ENCODE data around the gene FAM98A.

DNA sequence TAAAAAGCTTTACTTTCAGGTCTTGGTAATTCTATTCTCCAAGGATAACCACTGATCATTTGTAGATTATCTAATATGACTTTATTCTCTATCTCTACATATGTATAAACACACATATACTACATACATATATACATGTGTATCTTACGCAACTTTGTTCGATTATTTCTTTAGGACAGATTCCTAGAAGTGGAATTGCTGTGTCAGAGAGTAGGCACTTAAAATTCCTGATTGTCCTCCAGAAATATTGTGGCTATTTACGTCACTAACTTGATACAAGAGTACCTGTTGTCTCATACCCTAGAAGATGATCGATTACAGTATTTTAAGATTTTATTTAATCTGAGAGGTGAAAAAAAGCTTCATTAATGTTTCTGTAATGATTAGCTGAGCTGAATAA lies 57.9 kb downstream of the FAM98A start:
- TF ChIP-seq, protein P1, sequence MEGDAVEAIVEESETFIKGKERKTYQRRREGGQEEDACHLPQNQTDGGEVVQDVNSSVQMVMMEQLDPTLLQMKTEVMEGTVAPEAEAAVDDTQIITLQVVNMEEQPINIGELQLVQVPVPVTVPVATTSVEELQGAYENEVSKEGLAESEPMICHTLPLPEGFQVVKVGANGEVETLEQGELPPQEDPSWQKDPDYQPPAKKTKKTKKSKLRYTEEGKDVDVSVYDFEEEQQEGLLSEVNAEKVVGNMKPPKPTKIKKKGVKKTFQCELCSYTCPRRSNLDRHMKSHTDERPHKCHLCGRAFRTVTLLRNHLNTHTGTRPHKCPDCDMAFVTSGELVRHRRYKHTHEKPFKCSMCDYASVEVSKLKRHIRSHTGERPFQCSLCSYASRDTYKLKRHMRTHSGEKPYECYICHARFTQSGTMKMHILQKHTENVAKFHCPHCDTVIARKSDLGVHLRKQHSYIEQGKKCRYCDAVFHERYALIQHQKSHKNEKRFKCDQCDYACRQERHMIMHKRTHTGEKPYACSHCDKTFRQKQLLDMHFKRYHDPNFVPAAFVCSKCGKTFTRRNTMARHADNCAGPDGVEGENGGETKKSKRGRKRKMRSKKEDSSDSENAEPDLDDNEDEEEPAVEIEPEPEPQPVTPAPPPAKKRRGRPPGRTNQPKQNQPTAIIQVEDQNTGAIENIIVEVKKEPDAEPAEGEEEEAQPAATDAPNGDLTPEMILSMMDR (IDR thresholded peaks at IDR 0.05; ENCODE audit: insufficient read depth, low read depth, low read length): no peak
- TF ChIP-seq EZH2 (IDR thresholded peaks at IDR 0.05; ENCODE audit: insufficient read depth, low read length): no peak
